H1 (cell line): ENCODE results near the gene PEAK1. TPM values are rescaled to one million over a fixed set of nuclear protein-coding genes. Genes with fewer than 3 reads are reported as not detected.

Experiments used
- EZH2 ChIP-seq: fragments of 200-600 bp; sonication (generic); IDR thresholded peaks from 2 replicates; pipeline ENCODE4 v1.7.1; 2012; ENCODE audit warnings: low read depth, mild to moderate bottlenecking, moderate library complexity, low read length, inconsistent platforms; ENCODE audit not compliant: severe bottlenecking
- HDAC6 ChIP-seq: IDR thresholded peaks from one replicate; pipeline ENCODE4 v1.7.1; 2012; ENCODE audit warnings: low read depth, mild to moderate bottlenecking, inconsistent platforms, low read length, moderate library complexity
- JUND ChIP-seq: IDR thresholded peaks from 2 replicates; pipeline ENCODE4 v1.6.1; 2011; ENCODE audit warnings: mild to moderate bottlenecking, improper control_type of control experiment, low read length
- SRF ChIP-seq: IDR thresholded peaks from 2 replicates; pipeline ENCODE4 v1.6.1; 2011; ENCODE audit warnings: mild to moderate bottlenecking, low read depth, low read length, moderate library complexity
- polyA plus RNA-seq, 7 experiments: library from polyadenylated mRNA; depleted of rRNA in 3 of 7; stranded (reverse) in 5 of 7; unstranded in 2 of 7; fragments of >200 nt in 5 of 7; fragments of 200-250 nt in 2 of 7; gene quantifications; 1 replicate in 5 of 7; 2 replicates in 1 of 7; 4 replicates in 1 of 7; pipeline versions ENCODE4 v1.2.1 to v1.2.3, GENCODE V29; 2011 to 2013; ENCODE audit warnings: missing spikeins in 2 of 7, mixed read lengths in 2 of 7
- total RNA-seq: library from RNA; stranded (reverse); fragmentation: NEBNext Ultra II Directional; extraction: Animal tissue kit (Norgen Biotek cat#: 25700); gene quantifications from 2 replicates; pipeline ENCODE4 v1.2.1, GENCODE V29; 2021
- TF ChIP-seq, protein P1 (sequence below): IDR thresholded peaks from 2 replicates; pipeline ENCODE4 v1.6.1; 2012; ENCODE audit warnings: inconsistent platforms

PEAK1 gene
- total and polyA plus RNA-seq, 2 of the 8 experiments (the other 6 are each of a cell fraction or from before 2014, with no cell fraction given) = 8.8 to 44.8 TPM

GRCh38 chr15:77409259-77410156 is 10.4 kb downstream of the PEAK1 start (continued):
- TF ChIP-seq JUND (no peak), SRF (no peak), EZH2 (no peak), HDAC6 (no peak)
- TF ChIP-seq, protein P1, sequence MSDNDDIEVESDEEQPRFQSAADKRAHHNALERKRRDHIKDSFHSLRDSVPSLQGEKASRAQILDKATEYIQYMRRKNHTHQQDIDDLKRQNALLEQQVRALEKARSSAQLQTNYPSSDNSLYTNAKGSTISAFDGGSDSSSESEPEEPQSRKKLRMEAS = no peak
